ENCODE measurements around the gene INSL3.
A peak's percentile ranks its signal among the peaks of the same experiment; 100 is the strongest.

Gene INSL3

GRCh38 chr19:17841371-17841809 is 20.1 kb upstream of the INSL3 start:
- Histone ChIP-seq H3K4me2 (ENCODE audit: low read length) (no peak overlapping the region), H3K27me3 (ENCODE audit: control insufficient read depth, insufficient read depth, low read length) (no peaks in the 10 kb centered on the region), H3K27ac (no peak overlapping the region), H3K79me2 (no peaks in the 10 kb centered on the region), H2AFZ (peak overlapping the region; percentile 27), H3K4me3 (ENCODE audit: low read depth, low read length) (no peak overlapping the region), H3K9ac (no peak overlapping the region), H3K36me3 (ENCODE audit: control insufficient read depth, insufficient read depth, low read length) (no peaks in the 10 kb centered on the region), H3K4me1 (no peaks in the 10 kb centered on the region), H3K9me3 (ENCODE audit: control insufficient read depth, low read length) (no peaks in the 10 kb centered on the region)
- TF ChIP-seq, protein P1, sequence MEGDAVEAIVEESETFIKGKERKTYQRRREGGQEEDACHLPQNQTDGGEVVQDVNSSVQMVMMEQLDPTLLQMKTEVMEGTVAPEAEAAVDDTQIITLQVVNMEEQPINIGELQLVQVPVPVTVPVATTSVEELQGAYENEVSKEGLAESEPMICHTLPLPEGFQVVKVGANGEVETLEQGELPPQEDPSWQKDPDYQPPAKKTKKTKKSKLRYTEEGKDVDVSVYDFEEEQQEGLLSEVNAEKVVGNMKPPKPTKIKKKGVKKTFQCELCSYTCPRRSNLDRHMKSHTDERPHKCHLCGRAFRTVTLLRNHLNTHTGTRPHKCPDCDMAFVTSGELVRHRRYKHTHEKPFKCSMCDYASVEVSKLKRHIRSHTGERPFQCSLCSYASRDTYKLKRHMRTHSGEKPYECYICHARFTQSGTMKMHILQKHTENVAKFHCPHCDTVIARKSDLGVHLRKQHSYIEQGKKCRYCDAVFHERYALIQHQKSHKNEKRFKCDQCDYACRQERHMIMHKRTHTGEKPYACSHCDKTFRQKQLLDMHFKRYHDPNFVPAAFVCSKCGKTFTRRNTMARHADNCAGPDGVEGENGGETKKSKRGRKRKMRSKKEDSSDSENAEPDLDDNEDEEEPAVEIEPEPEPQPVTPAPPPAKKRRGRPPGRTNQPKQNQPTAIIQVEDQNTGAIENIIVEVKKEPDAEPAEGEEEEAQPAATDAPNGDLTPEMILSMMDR (IDR thresholded peaks at IDR 0.05), result no peak

DNA sequence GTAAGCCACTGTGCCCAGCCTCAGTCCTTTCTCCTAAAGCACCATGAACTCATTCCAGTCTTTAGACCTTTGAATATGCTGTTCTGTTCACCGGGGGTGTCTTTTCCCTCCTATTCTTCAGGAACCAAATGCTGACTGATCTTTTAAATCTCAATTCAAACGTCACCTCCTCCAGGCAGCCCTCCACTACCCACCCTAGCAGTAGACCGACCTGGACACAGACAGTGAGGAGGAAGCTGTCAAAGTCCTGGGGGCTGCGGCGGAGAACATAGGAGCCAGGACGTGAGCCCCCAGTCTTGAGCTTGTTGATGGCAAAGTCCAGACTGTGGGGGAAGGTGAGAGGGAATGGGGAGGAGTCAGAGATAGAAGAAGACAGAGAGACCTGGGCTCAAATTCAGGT is 18.7 kb upstream of the INSL3 start:
- Histone ChIP-seq H3K4me2 (ENCODE audit: low read length) (no peak overlapping the region), H3K36me3 (ENCODE audit: control insufficient read depth, insufficient read depth, low read length) (no peaks in the 10 kb centered on the region), H3K27me3 (ENCODE audit: control insufficient read depth, insufficient read depth, low read length) (no peaks in the 10 kb centered on the region), H2AFZ (no peak overlapping the region), H3K27ac (no peak overlapping the region), H3K4me1 (no peaks in the 10 kb centered on the region), H3K4me3 (ENCODE audit: low read depth, low read length) (no peak overlapping the region), H3K9ac (no peak overlapping the region), H3K79me2 (no peaks in the 10 kb centered on the region), H3K9me3 (ENCODE audit: control insufficient read depth, low read length) (no peaks in the 10 kb centered on the region)
- TF ChIP-seq, protein P1 (IDR thresholded peaks at IDR 0.05), result no peak

- Histone ChIP-seq H3K27me3 (ENCODE audit: control insufficient read depth, insufficient read depth, low read length) (no peaks in the 10 kb centered on the region), H3K4me1 (no peaks in the 10 kb centered on the region), H3K9me3 (ENCODE audit: control insufficient read depth, low read length) (no peaks in the 10 kb centered on the region), H3K79me2 (no peaks in the 10 kb centered on the region), H3K9ac (no peak overlapping the region), H3K36me3 (ENCODE audit: control insufficient read depth, insufficient read depth, low read length) (no peaks in the 10 kb centered on the region), H3K4me3 (ENCODE audit: low read depth, low read length) (no peak overlapping the region), H3K27ac (no peak overlapping the region), H3K4me2 (ENCODE audit: low read length) (no peak overlapping the region), H2AFZ (no peak overlapping the region)
- TF ChIP-seq, protein P1 (IDR thresholded peaks at IDR 0.05), result no peak
Observed at GRCh38 chr19:17837972-17838371, 16.7 kb upstream of the INSL3 start.

GRCh38 chr19:17836530-17836929 is 15.2 kb upstream of the INSL3 start:
- Histone ChIP-seq H3K79me2 (no peaks in the 10 kb centered on the region), H3K36me3 (ENCODE audit: control insufficient read depth, insufficient read depth, low read length) (no peaks in the 10 kb centered on the region), H3K9me3 (ENCODE audit: control insufficient read depth, low read length) (no peaks in the 10 kb centered on the region), H3K27ac (no peak overlapping the region), H3K9ac (no peak overlapping the region), H2AFZ (no peak overlapping the region), H3K4me3 (ENCODE audit: low read depth, low read length) (no peak overlapping the region), H3K4me1 (no peaks in the 10 kb centered on the region), H3K27me3 (ENCODE audit: control insufficient read depth, insufficient read depth, low read length) (no peaks in the 10 kb centered on the region), H3K4me2 (ENCODE audit: low read length) (no peak overlapping the region)
- TF ChIP-seq, protein P1 (IDR thresholded peaks at IDR 0.05), result no peak

GRCh38 chr19:17835182-17836006 is 14.1 kb upstream of the INSL3 start:
- H3K9ac ChIP-seq, result no peak overlapping the region
- H3K36me3 ChIP-seq (ENCODE audit: control insufficient read depth, insufficient read depth, low read length), result no peaks in the 10 kb centered on the region
- no peaks in the 10 kb centered on the region for H3K79me2 ChIP-seq
- no peak overlapping the region for H3K4me2 ChIP-seq (ENCODE audit: low read length)
- H3K4me1 ChIP-seq, result no peaks in the 10 kb centered on the region
- H3K27me3 ChIP-seq (ENCODE audit: control insufficient read depth, insufficient read depth, low read length), result no peaks in the 10 kb centered on the region
- H3K27ac ChIP-seq, result no peak overlapping the region
- TF ChIP-seq, protein P1 (IDR thresholded peaks at IDR 0.05), result no peak
- no peak overlapping the region for H3K4me3 ChIP-seq (ENCODE audit: low read depth, low read length)
- H3K9me3 ChIP-seq (ENCODE audit: control insufficient read depth, low read length), result no peaks in the 10 kb centered on the region
- no peak overlapping the region for H2AFZ ChIP-seq

Measured in parathyroid adenoma (tissue), 2 donors.